Gastrocnemius medialis (tissue), 4 donors: ENCODE measurements around the gene LAMA4.

Experiments used
- CTCF ChIP-seq, 5 experiments: fragments of 450-650 bp in 3 of 5; fragments of 200-600 bp in 2 of 5; sonication (generic) in 2 of 5; IDR thresholded peaks in 4 of 5; conservative IDR thresholded peaks in 1 of 5; 1 replicate in 4 of 5; 2 replicates in 1 of 5; pipeline ENCODE4 v1.5.1; 2016 to 2019; ENCODE audit warnings: antibody characterized with exemption in 5 of 5, mild to moderate bottlenecking in 3 of 5, moderate library complexity in 3 of 5
- POLR2A ChIP-seq, 2 donors: fragments of 450-650 bp; IDR thresholded peaks; one replicate each; pipeline ENCODE4 v1.6.1; 2017; ENCODE audit warnings: antibody characterized with exemption in 2 of 2, mild to moderate bottlenecking in 2 of 2, moderate library complexity in 2 of 2

DNA sequence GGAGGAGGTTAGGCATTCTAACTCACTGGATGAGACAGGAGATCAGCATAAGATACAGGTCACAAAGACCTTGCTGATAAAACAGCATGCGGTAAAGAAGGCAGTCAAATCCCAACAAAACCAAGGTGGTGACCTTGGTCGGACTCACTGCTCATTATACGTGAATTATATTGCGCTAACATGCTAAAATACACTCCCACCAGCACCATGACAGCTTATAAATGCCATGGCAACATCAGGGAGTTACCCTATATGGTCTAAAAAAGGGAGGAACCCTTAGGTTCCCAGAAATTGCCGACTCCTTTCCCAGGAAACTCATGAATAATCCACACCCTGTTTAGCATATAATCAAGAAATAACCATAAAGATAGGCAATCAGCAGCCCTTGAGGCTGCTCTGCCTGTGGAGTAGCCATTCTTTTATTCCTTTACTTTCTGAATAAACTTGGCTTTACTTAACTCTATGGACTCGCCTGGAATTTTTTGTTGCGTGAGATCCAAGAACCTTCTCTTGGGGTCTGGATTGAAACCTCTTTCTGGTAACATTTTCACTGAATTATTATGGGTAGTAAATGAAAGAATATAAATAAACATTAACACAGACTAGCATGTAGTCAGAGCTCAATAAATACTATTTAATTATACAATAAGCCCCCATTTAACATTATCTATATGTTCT is 3.0 kb upstream of the LAMA4 start:
- TF ChIP-seq CTCF (IDR thresholded peaks at IDR 0.05 in 4 of 5, conservative IDR thresholded peaks at IDR 0.05 in 1 of 5) (no peak), POLR2A (IDR thresholded peaks at IDR 0.05) (no peak)
